Lower lobe of right lung (tissue), 2 donors: ENCODE results near the gene CIITA. TPM values are rescaled to one million over a fixed set of nuclear protein-coding genes. Genes with fewer than 3 reads are reported as not detected.
A peak's percentile ranks its signal among the peaks of the same experiment; 100 is the strongest.

Experiments
- ATAC-seq, 2 donors: fragments of 200-7000 bp; cut with Tn5 transposase; one replicate each; pipeline ENCODE4 v1.9.1; 2020 to 2022; ENCODE audit warnings: mild to moderate bottlenecking in 2 of 2, moderate library complexity in 2 of 2
- DNase-seq: peaks from one replicate; pipeline ENCODE4 v3.0.0-alpha.2; 2020
- H3K27ac ChIP-seq: fragments of 200-600 bp; one replicate; pipeline ENCODE4 v1.8.0; 2022
- H3K27me3 ChIP-seq: fragments of 200-600 bp; one replicate; pipeline ENCODE4 v1.8.0; 2022; ENCODE audit warnings: low read depth
- H3K36me3 ChIP-seq: fragments of 200-600 bp; one replicate; pipeline ENCODE4 v1.8.0; 2022; ENCODE audit warnings: mild to moderate bottlenecking
- H3K4me1 ChIP-seq: fragments of 200-600 bp; one replicate; pipeline ENCODE4 v1.8.0; 2022
- H3K4me3 ChIP-seq: fragments of 200-600 bp; one replicate; pipeline ENCODE4 v1.8.0; 2022; ENCODE audit warnings: mild to moderate bottlenecking
- H3K9me3 ChIP-seq: fragments of 200-600 bp; one replicate; pipeline ENCODE4 v1.8.0; 2022
- intact Hi-C: fragments of 100-400 bp; cut with DNase I; formaldehyde crosslinking; loops from one replicate; pipeline ENCODE4 v1.11.0; 2022
- total RNA-seq: library from RNA; stranded (reverse); fragmentation: NEBNext Ultra II Directional; extraction: Animal tissue kit (Norgen Biotek cat#: 25700); gene quantifications from one replicate; pipeline ENCODE4 v1.2.1, GENCODE V29; 2021
- TF ChIP-seq, protein P1 (sequence below): fragments of 200-600 bp; IDR thresholded peaks from one replicate; pipeline ENCODE4 v1.8.0; 2022; ENCODE audit warnings: antibody characterized with exemption, mild to moderate bottlenecking
- donor health status: DM: no; HTN: yes; CAD: no; lungs with severe emphysema.

The CIITA gene
- total RNA-seq, 1 donor from 2014 or later = 119 TPM

DNA sequence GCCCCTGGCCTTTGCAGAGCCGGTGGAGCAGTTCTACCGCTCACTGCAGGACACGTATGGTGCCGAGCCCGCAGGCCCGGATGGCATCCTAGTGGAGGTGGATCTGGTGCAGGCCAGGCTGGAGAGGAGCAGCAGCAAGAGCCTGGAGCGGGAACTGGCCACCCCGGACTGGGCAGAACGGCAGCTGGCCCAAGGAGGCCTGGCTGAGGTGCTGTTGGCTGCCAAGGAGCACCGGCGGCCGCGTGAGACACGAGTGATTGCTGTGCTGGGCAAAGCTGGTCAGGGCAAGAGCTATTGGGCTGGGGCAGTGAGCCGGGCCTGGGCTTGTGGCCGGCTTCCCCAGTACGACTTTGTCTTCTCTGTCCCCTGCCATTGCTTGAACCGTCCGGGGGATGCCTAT, 29.5 kb downstream of the CIITA start:
- no peak overlapping the region for H3K4me3 ChIP-seq
- TF ChIP-seq, protein P1, sequence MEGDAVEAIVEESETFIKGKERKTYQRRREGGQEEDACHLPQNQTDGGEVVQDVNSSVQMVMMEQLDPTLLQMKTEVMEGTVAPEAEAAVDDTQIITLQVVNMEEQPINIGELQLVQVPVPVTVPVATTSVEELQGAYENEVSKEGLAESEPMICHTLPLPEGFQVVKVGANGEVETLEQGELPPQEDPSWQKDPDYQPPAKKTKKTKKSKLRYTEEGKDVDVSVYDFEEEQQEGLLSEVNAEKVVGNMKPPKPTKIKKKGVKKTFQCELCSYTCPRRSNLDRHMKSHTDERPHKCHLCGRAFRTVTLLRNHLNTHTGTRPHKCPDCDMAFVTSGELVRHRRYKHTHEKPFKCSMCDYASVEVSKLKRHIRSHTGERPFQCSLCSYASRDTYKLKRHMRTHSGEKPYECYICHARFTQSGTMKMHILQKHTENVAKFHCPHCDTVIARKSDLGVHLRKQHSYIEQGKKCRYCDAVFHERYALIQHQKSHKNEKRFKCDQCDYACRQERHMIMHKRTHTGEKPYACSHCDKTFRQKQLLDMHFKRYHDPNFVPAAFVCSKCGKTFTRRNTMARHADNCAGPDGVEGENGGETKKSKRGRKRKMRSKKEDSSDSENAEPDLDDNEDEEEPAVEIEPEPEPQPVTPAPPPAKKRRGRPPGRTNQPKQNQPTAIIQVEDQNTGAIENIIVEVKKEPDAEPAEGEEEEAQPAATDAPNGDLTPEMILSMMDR = no peak
- H3K27ac ChIP-seq = no peak overlapping the region
- intact Hi-C loops = no loop called here
- H3K9me3 ChIP-seq = no peaks in the 10 kb centered on the region
- no peaks in the 10 kb centered on the region for H3K4me1 ChIP-seq
- DNase-seq = no peak
- ATAC-seq = peak in 1 of 2 donors; percentile 4
- H3K36me3 ChIP-seq = peaks cover 95% of the 10 kb centered on the region
- H3K27me3 ChIP-seq = no peaks in the 10 kb centered on the region

DNA sequence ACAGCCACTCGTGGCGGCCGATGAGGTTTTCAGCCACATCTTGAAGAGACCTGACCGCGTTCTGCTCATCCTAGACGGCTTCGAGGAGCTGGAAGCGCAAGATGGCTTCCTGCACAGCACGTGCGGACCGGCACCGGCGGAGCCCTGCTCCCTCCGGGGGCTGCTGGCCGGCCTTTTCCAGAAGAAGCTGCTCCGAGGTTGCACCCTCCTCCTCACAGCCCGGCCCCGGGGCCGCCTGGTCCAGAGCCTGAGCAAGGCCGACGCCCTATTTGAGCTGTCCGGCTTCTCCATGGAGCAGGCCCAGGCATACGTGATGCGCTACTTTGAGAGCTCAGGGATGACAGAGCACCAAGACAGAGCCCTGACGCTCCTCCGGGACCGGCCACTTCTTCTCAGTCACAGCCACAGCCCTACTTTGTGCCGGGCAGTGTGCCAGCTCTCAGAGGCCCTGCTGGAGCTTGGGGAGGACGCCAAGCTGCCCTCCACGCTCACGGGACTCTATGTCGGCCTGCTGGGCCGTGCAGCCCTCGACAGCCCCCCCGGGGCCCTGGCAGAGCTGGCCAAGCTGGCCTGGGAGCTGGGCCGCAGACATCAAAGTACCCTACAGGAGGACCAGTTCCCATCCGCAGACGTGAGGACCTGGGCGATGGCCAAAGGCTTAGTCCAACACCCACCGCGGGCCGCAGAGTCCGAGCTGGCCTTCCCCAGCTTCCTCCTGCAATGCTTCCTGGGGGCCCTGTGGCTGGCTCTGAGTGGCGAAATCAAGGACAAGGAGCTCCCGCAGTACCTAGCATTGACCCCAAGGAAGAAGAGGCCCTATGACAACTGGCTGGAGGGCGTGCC, 30.1 kb downstream of the CIITA start:
- peaks cover 89% of the 10 kb centered on the region for H3K36me3 ChIP-seq
- no peaks in the 10 kb centered on the region for H3K4me1 ChIP-seq
- intact Hi-C loops = no loop called here
- ATAC-seq = peak; percentile 71 to 79
- no peaks in the 10 kb centered on the region for H3K9me3 ChIP-seq
- peak; percentile 75 for DNase-seq
- no peak overlapping the region for H3K4me3 ChIP-seq
- H3K27me3 ChIP-seq = no peaks in the 10 kb centered on the region
- TF ChIP-seq, protein P1 = no peak
- no peak overlapping the region for H3K27ac ChIP-seq

DNA sequence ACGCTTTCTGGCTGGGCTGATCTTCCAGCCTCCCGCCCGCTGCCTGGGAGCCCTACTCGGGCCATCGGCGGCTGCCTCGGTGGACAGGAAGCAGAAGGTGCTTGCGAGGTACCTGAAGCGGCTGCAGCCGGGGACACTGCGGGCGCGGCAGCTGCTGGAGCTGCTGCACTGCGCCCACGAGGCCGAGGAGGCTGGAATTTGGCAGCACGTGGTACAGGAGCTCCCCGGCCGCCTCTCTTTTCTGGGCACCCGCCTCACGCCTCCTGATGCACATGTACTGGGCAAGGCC, 30.7 kb downstream of the CIITA start:
- TF ChIP-seq, protein P1 = no peak
- Histone ChIP-seq H3K4me1 (no peaks in the 10 kb centered on the region), H3K27ac (no peak overlapping the region), H3K4me3 (no peak overlapping the region), H3K27me3 (no peaks in the 10 kb centered on the region), H3K36me3 (peaks cover 89% of the 10 kb centered on the region), H3K9me3 (no peaks in the 10 kb centered on the region)
- peak in 1 of 2 donors; percentile 27 for ATAC-seq
- no peak for DNase-seq
- intact Hi-C loops = no loop called here

DNA sequence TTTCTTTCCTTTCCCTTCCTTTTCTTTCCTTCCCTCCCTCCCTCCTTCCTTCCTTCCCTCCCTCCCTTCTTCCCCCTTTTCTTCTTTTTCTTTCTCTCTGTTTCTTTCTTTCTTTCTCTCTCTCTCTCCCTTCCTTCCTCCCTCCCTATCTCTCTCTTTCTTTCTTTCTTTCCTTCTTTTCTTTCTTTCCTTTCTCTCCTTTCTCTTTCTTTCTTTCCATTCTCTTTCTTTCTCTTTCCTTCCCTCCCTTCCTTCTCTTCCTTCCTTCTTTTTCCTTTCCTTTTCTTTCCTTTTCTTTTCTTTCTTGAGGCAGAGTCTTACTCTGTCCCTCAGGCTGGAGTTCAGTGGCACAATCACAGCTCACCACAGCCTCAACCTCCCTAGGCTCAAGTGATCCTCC, 34.3 kb downstream of the CIITA start:
- Histone ChIP-seq H3K9me3 (no peaks in the 10 kb centered on the region), H3K27ac (no peak overlapping the region), H3K27me3 (no peaks in the 10 kb centered on the region), H3K4me1 (no peaks in the 10 kb centered on the region), H3K4me3 (no peak overlapping the region), H3K36me3 (peaks cover 81% of the 10 kb centered on the region)
- no peak for ATAC-seq
- intact Hi-C loops = no loop called here
- DNase-seq = no peak
- TF ChIP-seq, protein P1 = no peak

DNA sequence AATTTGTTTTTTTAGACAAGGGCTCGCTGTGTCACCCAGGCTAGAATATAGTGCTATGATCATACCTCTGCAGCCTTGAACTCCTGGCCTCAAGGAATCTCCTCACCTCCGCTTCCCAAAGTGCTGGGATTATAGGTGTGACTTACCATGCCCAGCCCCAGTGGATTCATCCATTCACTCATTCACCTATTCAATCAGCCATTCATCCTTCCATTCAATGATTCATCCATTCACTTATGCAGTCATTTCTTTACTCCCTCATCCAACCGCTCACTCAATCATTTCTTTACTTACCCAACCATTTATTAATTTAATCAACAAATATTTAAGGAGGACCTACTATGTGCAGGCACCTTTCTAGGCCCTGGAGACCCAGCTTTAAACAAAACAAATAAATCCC, 39.5 kb downstream of the CIITA start:
- Histone ChIP-seq H3K27me3 (no peaks in the 10 kb centered on the region), H3K4me1 (peaks cover 27% of the 10 kb centered on the region), H3K4me3 (no peak overlapping the region), H3K9me3 (no peaks in the 10 kb centered on the region), H3K27ac (no peak overlapping the region), H3K36me3 (peaks cover 63% of the 10 kb centered on the region)
- intact Hi-C loops = no loop called here
- TF ChIP-seq, protein P1 = no peak
- DNase-seq = no peak
- no peak for ATAC-seq
